Mucosa of rectum (tissue), 2 donors: Measurements from ENCODE around the gene PHF23.
"Not testable (repeated sequence)": the region's sequence is repeated elsewhere in the genome, so short reads cannot be mapped to it uniquely, and the experiment has no call there.

Experiments used
- H3K27ac ChIP-seq, 2 donors: one replicate each; pipeline ENCODE4 v1.7.0; 2013; ENCODE audit warnings: inconsistent platforms in 2 of 2, low read depth in 2 of 2, low read length in 2 of 2
- H3K27me3 ChIP-seq, 2 donors: one replicate each; pipeline ENCODE4 v1.7.0; 2013; ENCODE audit warnings: low read length in 2 of 2; ENCODE audit not compliant: control insufficient read depth in 2 of 2, insufficient read depth in 2 of 2
- H3K36me3 ChIP-seq, 2 donors: one replicate each; pipeline ENCODE4 v1.7.0; 2013; ENCODE audit warnings: low read length in 2 of 2; ENCODE audit not compliant: control insufficient read depth in 2 of 2, insufficient read depth in 2 of 2
- H3K4me1 ChIP-seq, 2 donors: one replicate each; pipeline ENCODE4 v1.7.0; 2013; ENCODE audit warnings: low read length in 2 of 2, mild to moderate bottlenecking in 1 of 2; ENCODE audit not compliant: control insufficient read depth in 2 of 2, insufficient read depth in 2 of 2
- H3K4me3 ChIP-seq, 2 donors: one replicate each; pipeline ENCODE4 v1.7.0; 2013; ENCODE audit warnings: low read length in 2 of 2
- H3K9ac ChIP-seq, 2 donors: one replicate each; pipeline ENCODE4 v1.7.0; 2013; ENCODE audit warnings: low read length in 2 of 2, low read depth in 1 of 2, mild to moderate bottlenecking in 1 of 2
- H3K9me3 ChIP-seq, 2 donors: one replicate each; pipeline ENCODE4 v1.7.0; 2013; ENCODE audit warnings: low read length in 2 of 2; ENCODE audit not compliant: control insufficient read depth in 2 of 2
- donor health status: healthy.
- donor health status: Normal muscosa, but diverticular disease.

Gene PHF23

GRCh38 chr17:7249214-7249613 lies 10.0 kb upstream of the PHF23 start:
- Histone ChIP-seq H3K27ac (no peak overlapping the region), H3K27me3 (no peaks in the 10 kb centered on the region), H3K4me1 (peaks cover 24 to 29% of the 10 kb centered on the region in 2 donors), H3K9ac (peak overlapping the region in 1 of 2 donors; percentile 2), H3K36me3 (peaks cover 22 to 27% of the 10 kb centered on the region in 2 donors), H3K4me3 (peak overlapping the region in 1 of 2 donors; percentile 14), H3K9me3 (no peaks in the 10 kb centered on the region)

DNA sequence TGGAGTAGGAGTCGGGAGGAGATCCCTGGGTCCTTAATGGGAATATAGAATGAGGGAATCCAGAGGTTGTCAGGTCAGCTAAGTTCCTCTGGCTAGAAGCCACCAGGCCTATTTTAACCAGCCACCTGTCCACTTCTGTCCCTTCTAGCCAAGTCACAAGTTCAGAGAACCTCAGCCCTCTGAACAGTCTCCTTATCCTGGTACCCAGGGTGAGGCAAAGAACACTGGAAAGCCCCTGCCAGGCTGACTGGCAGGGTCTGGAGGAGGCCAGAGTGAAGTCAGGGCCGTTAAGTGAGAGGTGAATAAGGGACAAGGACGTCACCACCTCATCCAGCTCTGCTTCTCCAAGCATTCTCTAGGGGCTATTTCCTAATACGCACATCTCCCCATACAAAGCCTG lies 9.5 kb upstream of the PHF23 start:
- Histone ChIP-seq H3K9ac (no peak overlapping the region), H3K27me3 (no peaks in the 10 kb centered on the region), H3K9me3 (no peaks in the 10 kb centered on the region), H3K36me3 (peaks cover 25 to 31% of the 10 kb centered on the region in 2 donors), H3K27ac (no peak overlapping the region), H3K4me1 (peaks cover 24 to 29% of the 10 kb centered on the region in 2 donors), H3K4me3 (no peak overlapping the region)

- Histone ChIP-seq H3K4me3 (no peak overlapping the region), H3K27ac (no peak overlapping the region), H3K9me3 (no peaks in the 10 kb centered on the region), H3K27me3 (no peaks in the 10 kb centered on the region), H3K4me1 (peaks cover 15 to 23% of the 10 kb centered on the region in 2 donors), H3K9ac (no peak overlapping the region), H3K36me3 (peaks cover 23 to 32% of the 10 kb centered on the region in 2 donors)
These were observed 7.5 kb upstream of the PHF23 start for GRCh38 chr17:7246779-7247178.

- peaks cover 22 to 23% of the 10 kb centered on the region in 2 donors for H3K4me1 ChIP-seq
- H3K36me3 ChIP-seq, result peaks cover 33 to 40% of the 10 kb centered on the region in 2 donors
- peak overlapping the region in 1 of 2 donors; percentile 100 for H3K27ac ChIP-seq
- H3K9me3 ChIP-seq, H3K27me3 ChIP-seq, H3K4me3 ChIP-seq: not testable (repeated sequence)
- H3K9ac ChIP-seq, result peak overlapping the region in 1 of 2 donors; percentile 98
These were observed 4.6 kb upstream of the PHF23 start for GRCh38 chr17:7243838-7244237.

- peak overlapping the region; percentile 91 to 99 for H3K4me3 ChIP-seq
- peak overlapping the region; percentile 100 for H3K27ac ChIP-seq
- no peaks in the 10 kb centered on the region for H3K27me3 ChIP-seq
- peak overlapping the region; percentile 98 to 100 for H3K9ac ChIP-seq
- H3K36me3 ChIP-seq, result peaks cover 33 to 37% of the 10 kb centered on the region in 2 donors
- H3K4me1 ChIP-seq, result peaks cover 19 to 22% of the 10 kb centered on the region in 2 donors
- no peaks in the 10 kb centered on the region for H3K9me3 ChIP-seq
These were observed 4.1 kb upstream of the PHF23 start for GRCh38 chr17:7243453-7243729.

DNA sequence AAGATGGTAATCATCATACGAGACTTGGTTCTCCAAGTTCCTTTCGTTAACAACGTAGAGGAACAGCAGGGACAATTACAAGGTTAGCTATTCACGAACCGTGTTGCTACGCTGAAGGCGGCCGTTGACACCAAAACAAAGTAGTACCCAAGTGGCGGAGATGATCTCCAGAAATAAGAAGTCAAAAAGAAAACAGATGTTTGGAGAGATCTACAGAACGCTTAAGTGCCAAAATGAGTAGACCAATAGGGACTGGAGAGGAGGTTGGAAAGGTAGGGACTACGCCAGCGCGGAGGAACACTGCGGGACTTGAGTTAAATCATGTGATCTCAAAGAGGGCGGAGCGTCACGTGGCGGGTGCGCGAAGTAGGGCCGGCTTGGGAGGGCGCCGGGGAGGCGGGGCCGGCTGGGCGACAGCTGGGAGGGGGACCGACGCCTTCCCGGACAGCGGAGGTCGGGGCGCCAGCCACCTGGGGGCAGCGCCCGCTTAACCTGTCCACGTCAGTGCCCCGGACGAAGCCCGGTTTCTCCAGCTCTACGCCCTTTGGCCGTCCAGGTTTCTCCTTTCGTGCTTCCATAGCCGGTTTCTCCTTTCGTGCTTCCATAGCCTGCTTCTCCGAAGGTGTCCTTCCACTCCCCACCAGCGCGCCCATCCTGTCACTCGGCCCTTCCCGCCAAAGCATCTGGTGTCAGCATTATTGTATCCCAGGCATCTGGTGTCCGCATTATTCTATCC lies 3.6 kb upstream of the PHF23 start:
- Histone ChIP-seq H3K9me3 (no peaks in the 10 kb centered on the region), H3K27ac (peak overlapping the region; percentile 100), H3K4me1 (peaks cover 19 to 22% of the 10 kb centered on the region in 2 donors), H3K36me3 (peaks cover 33 to 37% of the 10 kb centered on the region in 2 donors), H3K4me3 (peak overlapping the region; percentile 91 to 99), H3K27me3 (no peaks in the 10 kb centered on the region), H3K9ac (peak overlapping the region; percentile 98 to 100)

DNA sequence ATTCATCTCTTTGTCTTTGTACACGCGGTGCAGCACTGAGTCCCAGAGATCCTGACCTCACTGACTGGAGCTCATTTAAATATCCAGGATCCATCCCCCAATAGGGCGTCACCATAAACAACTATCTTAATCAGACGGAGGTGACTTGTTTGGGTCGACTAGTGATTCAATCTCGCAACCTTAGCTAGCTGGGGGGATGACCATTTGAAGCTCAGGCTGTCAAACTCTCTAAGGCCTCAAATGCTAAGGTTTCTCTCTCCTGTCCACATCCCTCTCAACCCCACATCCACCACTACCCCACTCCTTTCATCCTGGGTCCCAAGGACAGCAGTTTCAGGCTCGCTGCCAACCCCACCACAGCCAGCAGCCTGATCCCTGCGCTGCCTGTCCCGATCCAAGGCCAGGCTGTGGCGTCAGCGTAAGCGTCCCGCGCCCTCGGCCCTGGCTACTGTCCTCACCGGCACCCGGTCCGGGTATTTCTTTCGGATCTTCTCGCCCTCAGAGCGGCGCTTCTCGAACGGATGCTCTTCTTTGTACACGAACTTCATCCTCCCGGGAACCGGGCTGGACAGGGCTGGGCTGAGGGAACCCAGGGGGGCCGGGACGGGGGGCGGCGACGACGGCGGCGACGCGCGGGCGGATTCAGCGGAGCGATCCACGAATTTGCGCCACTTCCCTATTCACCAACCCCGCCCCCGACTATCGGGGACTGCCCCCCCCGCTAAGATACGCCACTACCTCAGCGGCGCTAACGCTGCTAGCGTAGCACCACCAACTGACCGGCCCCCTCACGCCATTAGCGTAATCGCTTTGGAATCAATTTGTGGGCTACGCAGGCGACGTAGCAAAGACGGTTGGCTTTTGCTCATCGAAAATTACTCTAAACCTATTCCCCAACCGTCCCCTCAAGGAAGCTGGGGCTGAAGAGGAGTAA lies 2.8 kb upstream of the PHF23 start, which contains the start of gene GABARAP:
Gene GABARAP, minus strand, starts transcription at position 667 of the 934 bp plus-strand sequence. Its CDS starts 119 bp downstream, at position 548.
- H3K36me3 ChIP-seq, result peaks cover 33 to 36% of the 10 kb centered on the region in 2 donors
- no peaks in the 10 kb centered on the region for H3K27me3 ChIP-seq
- peak within 1 kb of the TSS; percentile 100 for H3K27ac ChIP-seq
- H3K4me1 ChIP-seq, result peaks cover 24 to 27% of the 10 kb centered on the region in 2 donors
- no peaks in the 10 kb centered on the region for H3K9me3 ChIP-seq
- H3K9ac ChIP-seq, result peak within 1 kb of the TSS; percentile 98 to 100
- peak within 1 kb of the TSS; percentile 91 to 99 for H3K4me3 ChIP-seq

DNA sequence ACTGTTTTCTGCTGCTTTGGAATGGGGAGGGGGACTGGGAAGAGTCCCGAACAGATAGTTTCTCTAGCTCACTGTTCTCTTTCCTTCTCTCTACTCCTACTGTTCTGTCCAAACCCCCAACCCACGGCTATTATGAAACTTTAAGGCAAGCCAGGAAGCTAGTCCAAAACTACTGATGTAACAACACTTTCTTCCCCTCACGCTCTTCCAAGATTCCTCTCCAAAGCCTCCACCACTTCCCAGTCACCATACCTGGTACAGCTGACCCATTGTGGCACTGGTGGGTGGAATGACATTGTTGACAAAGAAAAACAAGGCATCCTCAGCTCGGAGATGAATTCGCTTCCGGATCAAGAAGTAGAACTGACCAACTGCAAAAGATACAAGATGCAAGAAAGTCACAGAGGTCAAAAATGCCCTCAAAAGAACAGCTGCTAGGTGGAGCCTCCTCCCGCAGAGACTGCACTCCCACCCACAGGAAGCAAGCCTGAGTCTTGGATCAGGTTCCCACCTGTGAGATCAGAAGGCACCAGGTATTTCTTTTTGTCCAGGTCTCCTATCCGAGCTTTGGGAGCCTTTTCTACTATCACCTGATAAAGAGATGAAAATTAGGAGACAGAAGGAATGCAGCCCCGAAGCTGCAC lies 2.0 kb upstream of the PHF23 start:
- peak overlapping the region; percentile 98 to 100 for H3K9ac ChIP-seq
- H3K4me3 ChIP-seq, result peak overlapping the region; percentile 91 to 99
- peak overlapping the region; percentile 100 for H3K27ac ChIP-seq
- peaks cover 25 to 29% of the 10 kb centered on the region in 2 donors for H3K4me1 ChIP-seq
- peaks cover 26 to 33% of the 10 kb centered on the region in 2 donors for H3K36me3 ChIP-seq
- no peaks in the 10 kb centered on the region for H3K27me3 ChIP-seq
- no peaks in the 10 kb centered on the region for H3K9me3 ChIP-seq

GRCh38 chr17:7240375-7240774 lies 1.1 kb upstream of the PHF23 start:
- H3K36me3 ChIP-seq, result peaks cover 23 to 36% of the 10 kb centered on the region in 2 donors
- H3K9ac ChIP-seq, result peak overlapping the region; percentile 98 to 100
- H3K4me3 ChIP-seq, result peak overlapping the region; percentile 91 to 99
- H3K9me3 ChIP-seq, result no peaks in the 10 kb centered on the region
- H3K27me3 ChIP-seq, result no peaks in the 10 kb centered on the region
- peaks cover 29 to 31% of the 10 kb centered on the region in 2 donors for H3K4me1 ChIP-seq
- H3K27ac ChIP-seq, result peak overlapping the region in 1 of 2 donors; percentile 43
